ENCODE data around the gene C5orf63. TPM values are rescaled to one million over a fixed set of nuclear protein-coding genes. Genes with fewer than 3 reads are reported as not detected.
"Not testable (repeated sequence)": the region's sequence is repeated elsewhere in the genome, so short reads cannot be mapped to it uniquely, and the experiment has no call there.

C5orf63 gene
- total and polyA plus RNA-seq, 10 of the 15 experiments (the other 5 are each of a cell fraction or from before 2014, with no cell fraction given), result 8.7 to 54.3 (median 11.9) TPM

DNA sequence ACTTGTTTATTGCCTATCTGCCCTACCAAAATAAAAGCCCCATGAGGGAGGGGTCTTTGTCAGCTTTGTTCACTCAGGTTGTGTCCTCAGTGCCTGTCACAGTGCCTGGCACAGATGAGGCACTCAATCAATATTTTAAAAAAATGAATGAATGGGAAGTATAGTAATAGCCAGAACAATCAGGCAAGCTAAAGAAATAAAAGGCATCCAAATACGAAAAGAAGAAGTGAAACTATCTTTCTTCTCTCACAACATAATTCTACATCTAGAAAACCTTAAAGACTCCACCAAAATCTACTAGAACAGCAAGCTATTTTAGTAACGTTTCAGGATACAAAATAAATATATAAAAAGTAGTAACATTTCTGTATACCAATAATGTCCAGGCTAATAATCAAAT is 37.8 kb upstream of the C5orf63 start:
- H3K27me3 ChIP-seq (replicated peaks in 1 of 2; ENCODE audit: control insufficient read depth in 2 of 2, insufficient read depth in 2 of 2, low read length in 1 of 2), result no peaks in the 10 kb centered on the region; a peak in 2 of 4 replicates
- POLR2A ChIA-PET, result no interaction called here
- in situ Hi-C loops (cut with MboI), result no loop called here
- TF ChIP-seq TCF3 (IDR thresholded peaks at IDR 0.05; ENCODE audit: borderline replicate concordance, insufficient read depth, low read depth, low read length) (no peak), SMAD1 (IDR thresholded peaks at IDR 0.05; ENCODE audit: low read depth, partially characterized antibody) (no peak), NFYB (IDR thresholded peaks at IDR 0.05; ENCODE audit: insufficient read depth, low read depth, low read length) (no peak), ZZZ3 (IDR thresholded peaks at IDR 0.05; ENCODE audit: control insufficient read depth, insufficient read length, low read depth) (no peak), SPI1 (IDR thresholded peaks at IDR 0.05; ENCODE audit: borderline replicate concordance, insufficient read depth, low read depth, low read length) (peak; percentile 88), BACH1 (IDR thresholded peaks at IDR 0.05; ENCODE audit: borderline replicate concordance) (no peak), ZSCAN29 (IDR thresholded peaks at IDR 0.05) (no peak), TARDBP (IDR thresholded peaks at IDR 0.05; ENCODE audit: borderline replicate concordance) (no peak)
- FAIRE-seq (no peak), DNase-seq (ENCODE audit: low read depth, low spot score) (no peak), ATAC-seq (peak; percentile 69)
- BruUV-seq (replicated peaks), result no TSS peak
- H3K4me3 ChIP-seq, result no peak overlapping the region
- no peaks in the 10 kb centered on the region for H3K79me2 ChIP-seq (ENCODE audit: control insufficient read depth, insufficient read depth, low read length)
- no peaks in the 10 kb centered on the region for H3K36me3 ChIP-seq (ENCODE audit: control insufficient read depth in 2 of 2, insufficient read depth in 2 of 2, low read length in 1 of 2)
- H3K9ac ChIP-seq (ENCODE audit: control insufficient read depth, insufficient read depth, low read length), result no peak overlapping the region
- CTCF ChIA-PET, result interaction anchor here (1.0 to 1.2 kb wide), 2 partner anchors 25 to 201 kb away, joined by 3 read pairs; no protein-coding TSS in a partner anchor
- SMC1A ChIA-PET (ENCODE audit: uncharacterized antibody, unreplicated experiment), result interaction anchor here (0.8 to 1.3 kb wide), 2 partner anchors 29 to 201 kb away, joined by 3 to 4 read pairs; no protein-coding TSS in a partner anchor
- H2AFZ ChIP-seq (ENCODE audit: control insufficient read depth, low read depth, low read length), result no peak overlapping the region
- intact Hi-C loops (cut with micrococcal nuclease; ENCODE audit: unreplicated experiment), result no loop called here
- H3K4me2 ChIP-seq (ENCODE audit: control insufficient read depth, insufficient read depth), result no peak overlapping the region
- 0% methylated on average over 2 of the region's 2 CpGs for WGBS (ENCODE audit: insufficient coverage, insufficient replicate concordance, low lambda C conversion rate, missing lambda C conversion rate)
- H3K27ac ChIP-seq (ENCODE audit: control insufficient read depth, insufficient read depth), result no peak overlapping the region
- no peaks in the 10 kb centered on the region for H3K4me1 ChIP-seq (ENCODE audit: control insufficient read depth, insufficient read depth, low read length)
- H4K20me1 ChIP-seq (ENCODE audit: control insufficient read depth, insufficient read depth), result no peaks in the 10 kb centered on the region; the same call in 1 of the 2 replicates
- RAD21 ChIA-PET (ENCODE audit: unreplicated experiment), result no interaction called here
- no peaks in the 10 kb centered on the region; the same call in 2 of the 3 replicates for H3K9me3 ChIP-seq (replicated peaks; ENCODE audit: control insufficient read depth, insufficient read depth, low read length)

DNA sequence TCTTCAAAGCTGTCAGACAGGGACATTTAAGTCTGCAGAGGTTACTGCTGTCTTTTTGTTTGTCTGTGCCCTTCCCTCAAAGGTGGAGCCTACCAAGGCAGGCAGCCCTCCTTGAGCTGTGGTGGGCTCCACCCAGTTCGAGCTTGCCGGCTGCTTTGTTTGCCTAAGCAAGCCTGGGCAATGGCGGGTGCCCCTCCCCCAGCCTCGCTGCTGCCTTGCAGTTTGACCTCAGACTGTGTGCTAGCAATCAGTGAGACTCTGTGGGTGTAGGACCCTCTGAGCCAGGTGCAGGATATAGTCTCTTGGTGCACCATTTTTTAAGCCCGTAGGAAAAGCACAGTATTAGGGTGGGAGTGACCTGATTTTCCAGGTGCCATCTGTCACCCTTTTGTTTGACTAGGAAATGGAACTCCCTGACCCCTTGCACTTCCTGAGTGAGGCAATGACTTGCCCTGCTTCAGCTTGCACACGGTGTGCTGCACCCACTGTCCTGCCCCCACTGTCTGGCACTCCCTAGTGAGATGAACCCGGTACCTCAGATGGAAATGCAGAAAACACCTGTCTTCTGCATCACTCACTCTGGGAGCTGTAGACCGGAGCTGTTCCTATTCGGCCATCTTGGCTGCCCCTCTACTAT is 35.4 kb upstream of the C5orf63 start:
- intact Hi-C loops (cut with micrococcal nuclease; ENCODE audit: unreplicated experiment); BruUV-seq (replicated peaks): not testable (repeated sequence)

More for the DNA sequence above, 35.4 kb upstream of the C5orf63 start:
- H4K20me1 ChIP-seq (ENCODE audit: control insufficient read depth, insufficient read depth); ATAC-seq; H3K9ac ChIP-seq (ENCODE audit: control insufficient read depth, insufficient read depth, low read length); DNase-seq (ENCODE audit: low read depth, low spot score); POLR2A ChIA-PET; H3K27me3 ChIP-seq (replicated peaks in 1 of 2; ENCODE audit: control insufficient read depth in 2 of 2, insufficient read depth in 2 of 2, low read length in 1 of 2); H3K9me3 ChIP-seq (replicated peaks; ENCODE audit: control insufficient read depth, insufficient read depth, low read length); H3K27ac ChIP-seq (ENCODE audit: control insufficient read depth, insufficient read depth); H3K4me1 ChIP-seq (ENCODE audit: control insufficient read depth, insufficient read depth, low read length); in situ Hi-C loops (cut with MboI); H2AFZ ChIP-seq (ENCODE audit: control insufficient read depth, low read depth, low read length); H3K79me2 ChIP-seq (ENCODE audit: control insufficient read depth, insufficient read depth, low read length); RAD21 ChIA-PET (ENCODE audit: unreplicated experiment); H3K36me3 ChIP-seq (ENCODE audit: control insufficient read depth in 2 of 2, insufficient read depth in 2 of 2, low read length in 1 of 2); FAIRE-seq; H3K4me3 ChIP-seq; SMC1A ChIA-PET (ENCODE audit: uncharacterized antibody, unreplicated experiment); H3K4me2 ChIP-seq (ENCODE audit: control insufficient read depth, insufficient read depth): not testable (repeated sequence)
- CTCF ChIA-PET, result interaction anchor here (0.6 kb wide), 1 partner anchor 328 kb away, joined by 3 read pairs; no protein-coding TSS in a partner anchor
- 31% methylated on average over 9 of the region's 9 CpGs for WGBS (ENCODE audit: insufficient coverage, insufficient replicate concordance, low lambda C conversion rate, missing lambda C conversion rate)

Data from GM12878 (cell line).